PFSK-1 (cell line): ENCODE measurements around the gene C1GALT1.

Experiments used
- FOXP2 ChIP-seq: optimal IDR thresholded peaks from 2 replicates; pipeline ENCODE3; 2011; ENCODE audit warnings: borderline replicate concordance, control low read depth, inconsistent platforms; ENCODE audit not compliant: insufficient read depth; ENCODE audit errors: extremely low read length, extremely low read depth
- POLR2AphosphoS5 ChIP-seq: IDR thresholded peaks from 2 replicates; pipeline ENCODE4 v1.6.1; 2012; ENCODE audit warnings: low read depth, mild to moderate bottlenecking, control low read depth, low read length, moderate library complexity
- REST ChIP-seq, 2 experiments: IDR thresholded peaks; 2 replicates each; pipeline versions ENCODE4 v1.6.1 to v1.8.0; 2011 to 2012; ENCODE audit warnings: low read depth in 2 of 2, low read length in 2 of 2, control low read depth in 1 of 2, inconsistent platforms in 1 of 2, mild to moderate bottlenecking in 1 of 2, moderate library complexity in 1 of 2; ENCODE audit not compliant: insufficient read depth in 1 of 2
- SIN3A ChIP-seq: IDR thresholded peaks from 2 replicates; pipeline ENCODE4 v1.6.1; 2012; ENCODE audit warnings: mild to moderate bottlenecking, low read length, moderate library complexity, borderline replicate concordance; ENCODE audit not compliant: insufficient read depth
- TAF1 ChIP-seq: IDR thresholded peaks from 2 replicates; pipeline ENCODE4 v1.6.1; 2012; ENCODE audit warnings: low read length, control low read depth, borderline replicate concordance; ENCODE audit not compliant: insufficient read depth

- TF ChIP-seq REST (IDR thresholded peaks at IDR 0.05; ENCODE audit: insufficient read depth in 1 of 2, low read depth in 2 of 2, low read length in 2 of 2) (no peak), TAF1 (no peak), POLR2AphosphoS5 (no peak), SIN3A (no peak), FOXP2 (no peak)
Measured at GRCh38 chr7:7261863-7262262, 79.5 kb downstream of the C1GALT1 start.
